ENCODE results near the gene RBM39.
"Not testable (repeated sequence)": the region's sequence is repeated elsewhere in the genome, so short reads cannot be mapped to it uniquely, and the experiment has no call there.

RBM39 gene

DNA sequence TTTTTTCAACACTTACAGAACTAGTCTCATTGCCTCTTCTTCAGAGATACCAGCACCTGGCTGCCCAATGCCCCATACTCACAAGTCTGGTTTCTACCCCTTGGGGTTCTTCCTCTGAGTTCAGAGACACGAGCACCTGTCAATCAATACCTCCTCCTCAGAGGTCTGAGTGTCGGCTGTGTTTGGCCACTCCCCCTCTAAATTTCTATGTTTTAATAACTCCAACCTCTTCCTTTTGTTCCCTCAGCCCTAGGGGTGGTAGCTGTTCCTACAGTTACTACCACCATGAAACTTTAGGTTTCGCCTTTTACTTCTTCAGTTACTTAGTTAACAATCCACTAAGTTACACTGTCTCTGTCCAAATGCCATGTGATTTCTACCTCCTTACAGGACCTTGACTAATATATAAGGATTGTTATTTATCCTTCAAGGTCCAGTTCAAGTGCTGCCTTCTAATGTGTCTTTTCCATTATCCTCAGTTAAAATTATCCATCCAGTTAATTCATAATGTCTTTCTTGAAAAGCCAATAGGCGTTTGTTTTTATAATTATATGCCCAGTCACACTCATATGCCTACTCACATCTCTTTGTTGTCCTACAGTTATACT is 15.1 kb upstream of the RBM39 start:
- DNase-seq (ENCODE audit: low spot score): no peak
- TF ChIP-seq, protein P1, sequence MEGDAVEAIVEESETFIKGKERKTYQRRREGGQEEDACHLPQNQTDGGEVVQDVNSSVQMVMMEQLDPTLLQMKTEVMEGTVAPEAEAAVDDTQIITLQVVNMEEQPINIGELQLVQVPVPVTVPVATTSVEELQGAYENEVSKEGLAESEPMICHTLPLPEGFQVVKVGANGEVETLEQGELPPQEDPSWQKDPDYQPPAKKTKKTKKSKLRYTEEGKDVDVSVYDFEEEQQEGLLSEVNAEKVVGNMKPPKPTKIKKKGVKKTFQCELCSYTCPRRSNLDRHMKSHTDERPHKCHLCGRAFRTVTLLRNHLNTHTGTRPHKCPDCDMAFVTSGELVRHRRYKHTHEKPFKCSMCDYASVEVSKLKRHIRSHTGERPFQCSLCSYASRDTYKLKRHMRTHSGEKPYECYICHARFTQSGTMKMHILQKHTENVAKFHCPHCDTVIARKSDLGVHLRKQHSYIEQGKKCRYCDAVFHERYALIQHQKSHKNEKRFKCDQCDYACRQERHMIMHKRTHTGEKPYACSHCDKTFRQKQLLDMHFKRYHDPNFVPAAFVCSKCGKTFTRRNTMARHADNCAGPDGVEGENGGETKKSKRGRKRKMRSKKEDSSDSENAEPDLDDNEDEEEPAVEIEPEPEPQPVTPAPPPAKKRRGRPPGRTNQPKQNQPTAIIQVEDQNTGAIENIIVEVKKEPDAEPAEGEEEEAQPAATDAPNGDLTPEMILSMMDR (conservative IDR thresholded peaks at IDR 0.05; ENCODE audit: low read depth): no peak
- CTCF ChIA-PET: interaction anchor here (1.4 kb wide), 1 partner anchor 14 kb away, joined by 9 read pairs; the partner anchor contains the start of gene PHF20
- POLR2A ChIA-PET (ENCODE audit: low non-redundant PET): no interaction called here
- H3K27ac ChIP-seq: no peak overlapping the region

- TF ChIP-seq, protein P1 (conservative IDR thresholded peaks at IDR 0.05; ENCODE audit: low read depth): no peak
- no peak for DNase-seq (ENCODE audit: low spot score)
- H3K27ac ChIP-seq: no peak overlapping the region
- POLR2A ChIA-PET (ENCODE audit: low non-redundant PET): no interaction called here
- CTCF ChIA-PET: no interaction called here
Observed at GRCh38 chr20:35756404-35756803, 14.3 kb upstream of the RBM39 start.

- CTCF ChIA-PET: interaction anchor here (0.7 kb wide), 1 partner anchor 17 kb away, joined by 3 read pairs; no protein-coding TSS in a partner anchor
- DNase-seq (ENCODE audit: low spot score): no peak
- TF ChIP-seq, protein P1 (conservative IDR thresholded peaks at IDR 0.05; ENCODE audit: low read depth): no peak
- POLR2A ChIA-PET (ENCODE audit: low non-redundant PET): interaction anchor here (1.1 kb wide), 1 partner anchor 8 kb away, joined by 6 read pairs; no protein-coding TSS in a partner anchor
- no peak overlapping the region for H3K27ac ChIP-seq
Observed at GRCh38 chr20:35750611-35751010, 8.6 kb upstream of the RBM39 start.

DNA sequence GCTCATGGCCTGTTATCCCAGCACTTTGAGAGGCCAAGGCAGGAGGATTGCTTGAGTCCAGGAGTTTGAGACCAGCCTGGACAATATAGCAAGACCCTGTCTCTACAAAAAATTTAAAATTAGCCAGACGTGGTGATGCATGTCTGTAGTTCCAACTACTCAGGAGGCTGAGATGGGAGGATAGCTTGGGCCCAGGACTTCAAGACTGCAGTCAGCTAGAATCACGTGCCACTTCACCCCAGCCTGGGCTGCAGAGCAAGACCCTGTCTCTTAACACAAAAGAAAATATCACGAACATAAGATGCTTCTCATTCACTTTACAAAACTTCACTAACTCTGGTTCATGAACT is 2.4 kb upstream of the RBM39 start:
- not testable (repeated sequence) for DNase-seq (ENCODE audit: low spot score); H3K27ac ChIP-seq
- ChIA-PET CTCF (interaction anchor here (0.5 kb wide), 1 partner anchor 905 kb away, joined by 7 read pairs; no protein-coding TSS in a partner anchor), POLR2A (ENCODE audit: low non-redundant PET) (interaction anchor here (0.6 kb wide), 1 partner anchor 24 kb away, joined by 3 read pairs; no protein-coding TSS in a partner anchor)

DNA sequence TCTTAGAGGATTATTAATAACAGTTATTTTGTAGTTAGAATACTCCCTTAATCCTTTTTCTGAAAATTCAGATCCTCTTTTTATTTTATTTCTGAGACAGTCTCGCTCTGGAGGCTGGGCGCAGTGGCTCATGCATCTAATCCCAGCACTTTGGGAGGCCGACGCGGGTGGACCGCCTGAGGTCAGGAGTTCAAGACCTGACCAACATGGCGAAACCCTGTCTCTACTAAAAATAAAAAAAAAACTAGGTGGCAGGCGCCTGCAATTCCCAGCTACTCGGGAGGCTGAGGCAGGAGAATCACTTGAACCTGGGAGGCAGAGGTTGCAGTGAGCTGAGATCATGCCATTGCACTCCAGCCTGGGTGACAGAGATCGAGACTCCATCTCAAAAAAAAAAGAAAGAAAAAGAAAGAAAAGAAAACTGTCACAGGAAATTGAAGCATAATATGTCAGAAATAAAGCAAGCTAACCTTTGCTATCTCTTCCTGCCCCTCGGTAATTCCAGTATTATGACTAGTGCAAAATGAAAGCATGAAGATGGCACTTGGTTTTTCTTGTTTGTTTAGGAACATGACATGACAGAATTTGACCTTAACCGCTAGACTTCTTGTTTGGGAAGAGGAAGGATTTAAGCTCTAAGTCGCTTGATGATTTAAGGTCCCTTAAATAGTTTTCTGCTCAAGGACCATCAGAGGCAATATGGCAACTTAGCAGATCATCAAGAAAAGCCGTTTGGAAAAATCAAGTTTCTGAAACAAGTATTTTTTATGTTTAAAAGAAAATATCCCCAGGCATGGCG is 1.8 kb upstream of the RBM39 start:
- H3K27ac ChIP-seq: peak overlapping the region; percentile 65
- CTCF ChIA-PET: interaction anchor here (0.6 kb wide), 1 partner anchor 18 kb away, joined by 3 read pairs; no protein-coding TSS in a partner anchor
- TF ChIP-seq, protein P1 (conservative IDR thresholded peaks at IDR 0.05; ENCODE audit: low read depth): no peak
- POLR2A ChIA-PET (ENCODE audit: low non-redundant PET): interaction anchor here (0.6 to 2.4 kb wide), 4 partner anchors 7 to 210 kb away, joined by 3 to 29 read pairs (median 10); partner anchors contain the start of genes PHF20 and SCAND1
- no peak for DNase-seq (ENCODE audit: low spot score)

DNA sequence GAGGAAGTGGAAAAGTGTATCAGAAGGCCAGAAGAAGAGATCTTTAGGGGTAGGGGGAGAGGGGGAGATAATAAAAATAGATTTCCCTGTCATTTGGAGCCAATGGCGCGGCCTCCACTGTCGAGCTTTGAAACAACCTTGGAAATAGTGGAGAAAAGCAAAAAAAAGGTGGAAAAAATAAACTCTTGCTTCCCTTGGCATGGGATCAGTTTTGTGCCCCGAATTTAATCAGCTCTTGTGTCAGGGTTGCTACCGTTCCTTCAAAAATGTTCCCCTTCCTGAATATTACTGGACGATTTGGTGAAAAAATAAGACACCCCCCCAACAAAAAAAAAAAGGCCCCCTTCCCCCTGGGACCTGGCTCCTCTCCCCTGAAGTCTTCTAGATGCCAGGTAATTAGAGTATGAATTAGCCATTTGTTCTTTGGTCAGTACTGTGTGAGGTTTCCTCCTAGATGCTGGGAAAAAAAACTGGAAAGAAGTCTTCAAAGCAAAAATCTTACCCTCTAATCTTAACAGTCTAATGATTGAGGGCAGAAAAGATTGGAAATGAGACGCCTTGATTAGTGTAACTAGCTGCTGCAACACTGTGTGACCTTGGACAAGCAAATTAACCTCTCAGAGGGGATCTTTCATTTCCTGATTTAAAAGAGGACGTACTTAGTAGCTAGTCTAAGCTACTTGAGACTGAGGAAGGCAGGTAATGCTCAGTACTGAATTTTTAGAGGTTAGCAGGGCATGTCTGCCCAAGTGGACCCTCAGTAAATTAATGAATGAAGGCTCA is 872 bp upstream of the RBM39 start:
- H3K27ac ChIP-seq: peak overlapping the region; percentile 96
- TF ChIP-seq, protein P1 (conservative IDR thresholded peaks at IDR 0.05; ENCODE audit: low read depth): no peak; the same call in 1 of the 2 replicates
- POLR2A ChIA-PET (ENCODE audit: low non-redundant PET): interaction anchor here (0.5 to 2.4 kb wide), 21 partner anchors 8 to 211 kb away, joined by 3 to 29 read pairs (median 4); partner anchors contain the start of genes PHF20 and SCAND1
- no peak for DNase-seq (ENCODE audit: low spot score)
- CTCF ChIA-PET: interaction anchor here (0.6 kb wide), 1 partner anchor 19 kb away, joined by 3 read pairs; no protein-coding TSS in a partner anchor

Data from RWPE1 (cell line).